EL (cell line): Measurements from ENCODE around the gene TULP3.

Experiments
- DNase-seq: peaks from one replicate; pipeline ENCODE4 v3.0.0-alpha.2; 2016

The TULP3 gene

GRCh38 chr12:2877047-2877952, 13.4 kb upstream of the TULP3 start, which contains the start of the genes FOXM1 and RHNO1:
TSS of gene FOXM1 (minus strand) at chr12:2877174. CDS start at chr12:2874478, 2,696 bp downstream.
TSS of gene RHNO1 (plus strand) at chr12:2877223. CDS start at chr12:2885367, 8,144 bp downstream.
- DNase-seq: peak; percentile 87

DNA sequence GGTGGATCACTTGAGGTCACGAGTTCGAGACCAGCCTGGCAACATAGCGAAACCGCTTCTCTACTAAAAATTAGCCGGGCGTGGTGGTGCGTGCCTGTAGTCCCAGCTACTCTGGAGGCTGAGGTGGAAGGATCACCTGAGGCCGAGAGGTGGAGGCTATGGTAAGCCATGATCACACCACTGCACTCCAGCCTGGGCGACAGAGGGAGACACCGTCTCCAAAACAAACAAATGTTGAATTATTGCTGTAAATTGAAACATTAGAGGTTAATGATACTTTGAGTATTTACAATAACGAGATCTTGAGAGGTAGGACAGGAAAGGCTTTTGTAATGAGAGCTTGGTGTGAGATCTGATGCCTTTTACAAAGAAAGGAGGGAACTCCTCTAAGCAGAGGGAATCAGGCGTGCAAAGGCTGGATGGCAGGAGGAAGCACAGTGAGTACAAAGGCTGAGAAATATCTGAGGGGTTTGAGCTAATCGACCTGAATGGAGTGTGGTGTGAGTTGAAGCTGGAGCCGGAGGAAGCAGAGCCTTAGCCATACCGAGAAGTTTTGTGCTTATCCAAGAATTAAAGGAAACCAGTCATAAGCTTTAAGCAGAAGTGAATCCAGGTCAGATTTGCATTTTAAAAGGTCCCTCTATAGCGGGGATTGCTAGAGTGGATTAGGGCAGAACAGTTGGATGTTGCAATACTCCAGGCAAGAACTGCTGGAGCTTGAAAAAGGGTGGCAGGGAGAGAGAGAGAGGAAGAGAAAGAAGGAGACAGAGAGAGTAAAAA, 12.5 kb upstream of the TULP3 start:
- DNase-seq: peak; percentile 32

DNA sequence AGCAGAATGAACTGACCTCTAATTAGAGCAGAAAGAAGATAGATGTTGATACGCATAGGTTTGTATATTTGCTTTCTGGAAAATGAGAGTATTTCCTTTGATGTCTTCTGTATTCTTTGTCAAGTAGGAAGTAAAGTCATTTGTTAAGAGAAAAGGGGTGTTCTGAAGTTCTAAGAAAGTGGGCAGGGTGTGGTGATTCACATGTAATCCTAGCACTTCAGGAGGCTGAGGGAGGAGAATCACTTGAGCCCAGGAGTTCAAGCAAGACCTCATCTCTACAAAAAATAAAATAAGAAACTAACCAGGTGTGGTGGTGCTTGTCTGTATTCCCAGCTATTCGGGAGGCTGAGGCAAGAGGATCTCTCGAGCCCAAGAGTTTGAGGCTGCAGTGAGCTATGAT, 10.8 kb upstream of the TULP3 start:
- DNase-seq: no peak

- no peak for DNase-seq
Observed at GRCh38 chr12:2884810-2885209, 5.9 kb upstream of the TULP3 start.

DNA sequence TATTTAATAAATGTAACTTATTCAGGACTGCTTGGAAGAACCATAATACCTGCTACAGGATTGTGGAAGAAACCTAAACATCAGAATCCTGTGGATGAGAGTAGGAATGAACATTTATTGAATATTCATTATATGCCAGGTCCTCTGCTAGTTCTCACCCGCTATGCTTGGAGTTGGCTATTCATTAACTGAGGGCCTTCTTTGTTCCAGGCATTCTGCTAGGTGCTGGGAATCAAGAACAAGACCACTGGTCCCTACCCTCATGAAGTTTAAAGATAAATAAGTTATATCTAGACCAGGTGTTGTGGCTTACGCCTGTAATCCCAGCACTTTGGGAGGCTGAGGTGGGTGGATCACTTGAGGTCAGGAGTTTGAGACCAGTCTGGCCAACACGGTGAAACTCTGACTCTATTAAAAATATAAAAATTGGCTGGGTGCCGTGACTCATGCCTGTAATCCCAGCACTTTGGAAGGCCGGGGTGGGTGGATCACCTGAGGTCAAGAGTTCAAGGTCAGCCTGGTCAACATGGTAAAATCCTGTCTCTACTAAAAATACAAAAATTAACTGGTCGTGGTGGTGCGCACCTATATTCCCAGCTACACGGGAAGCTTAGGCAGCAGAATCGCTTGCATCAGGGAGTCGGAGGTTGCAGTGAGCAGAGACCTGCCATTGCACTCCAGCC, 3.8 kb upstream of the TULP3 start:
- DNase-seq: no peak

DNA sequence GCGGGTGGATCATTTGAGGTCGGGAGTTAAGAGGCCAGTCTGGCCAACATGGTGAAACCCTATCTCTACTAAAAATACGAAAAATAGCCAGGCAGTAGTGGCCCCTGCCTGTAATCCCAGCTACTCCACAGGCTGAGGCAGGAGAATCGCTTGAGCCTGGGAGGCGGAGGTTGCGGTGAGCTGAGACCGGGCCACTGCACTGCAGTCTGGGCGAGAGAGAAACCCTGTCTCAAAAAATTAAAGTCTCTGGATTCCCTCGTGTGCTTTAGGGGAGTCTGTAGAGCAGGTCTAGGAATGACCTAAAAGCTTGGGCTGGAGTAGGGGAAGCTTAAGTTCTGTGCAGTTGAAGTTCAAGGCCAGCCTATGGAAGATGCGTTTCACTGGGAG, 697 bp upstream of the TULP3 start:
- DNase-seq: no peak

DNA sequence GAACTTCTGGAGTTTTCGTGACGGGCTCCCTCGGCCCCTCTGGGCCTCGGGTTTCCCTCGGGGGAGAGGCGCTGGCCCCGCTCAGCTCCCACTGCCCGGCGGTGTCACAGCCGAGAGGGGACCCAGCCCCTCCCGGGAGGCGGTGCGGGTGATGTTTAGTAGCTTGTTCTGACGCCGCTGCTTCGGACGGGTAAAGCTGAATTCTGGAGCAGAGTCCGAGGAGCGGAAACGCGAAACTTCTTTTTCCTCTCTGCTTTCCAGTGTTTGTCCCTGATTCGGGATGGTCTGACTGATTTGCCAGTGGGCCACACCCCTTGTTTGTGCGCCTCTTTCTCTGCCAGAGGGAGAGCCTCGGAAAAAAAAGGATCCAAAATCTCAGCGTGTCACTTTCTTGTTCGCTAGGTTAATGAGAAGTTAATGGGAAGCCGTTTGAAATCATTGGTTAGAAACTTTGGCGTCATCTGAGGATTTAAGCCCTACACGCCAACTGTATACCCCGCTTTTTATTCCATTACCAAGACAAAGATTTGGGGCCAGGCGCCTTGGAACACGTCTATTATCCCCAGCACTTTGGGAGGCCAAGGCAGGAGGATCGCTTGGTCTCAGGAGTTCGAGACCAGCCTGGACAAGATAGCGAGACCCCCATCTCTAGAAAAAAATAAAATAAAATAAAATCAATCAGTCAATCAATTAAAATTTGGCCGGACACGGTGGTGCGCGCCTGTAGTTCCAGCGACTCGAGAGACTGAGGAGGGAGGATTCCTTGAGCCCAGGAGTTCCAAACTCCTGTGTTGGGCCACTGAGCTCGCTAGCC, 756 bp downstream of the TULP3 start:
- DNase-seq: peak; percentile 77

GRCh38 chr12:2892246-2892645, 1.6 kb downstream of the TULP3 start:
- DNase-seq: peak; percentile 63

DNA sequence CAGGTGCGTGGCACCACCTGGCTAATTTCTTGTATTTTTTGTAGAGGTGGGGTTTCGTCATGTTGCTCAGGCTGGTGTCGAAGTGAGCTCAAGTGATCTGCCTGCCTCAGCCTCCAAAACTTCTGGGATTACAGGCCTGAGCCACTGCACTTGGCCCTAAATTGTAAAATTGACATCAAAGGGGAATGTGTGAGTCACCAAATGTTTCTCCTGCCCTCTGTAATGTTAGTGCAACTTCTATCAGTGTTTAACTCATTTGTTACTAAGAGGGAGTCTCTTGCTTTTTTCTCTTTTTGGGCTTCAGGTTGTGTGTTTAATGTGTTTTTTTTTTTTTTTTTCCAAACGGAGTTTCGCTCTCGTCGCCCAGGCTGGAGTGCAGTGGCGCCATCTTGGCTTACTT, 2.3 kb downstream of the TULP3 start:
- peak; percentile 89 for DNase-seq

DNA sequence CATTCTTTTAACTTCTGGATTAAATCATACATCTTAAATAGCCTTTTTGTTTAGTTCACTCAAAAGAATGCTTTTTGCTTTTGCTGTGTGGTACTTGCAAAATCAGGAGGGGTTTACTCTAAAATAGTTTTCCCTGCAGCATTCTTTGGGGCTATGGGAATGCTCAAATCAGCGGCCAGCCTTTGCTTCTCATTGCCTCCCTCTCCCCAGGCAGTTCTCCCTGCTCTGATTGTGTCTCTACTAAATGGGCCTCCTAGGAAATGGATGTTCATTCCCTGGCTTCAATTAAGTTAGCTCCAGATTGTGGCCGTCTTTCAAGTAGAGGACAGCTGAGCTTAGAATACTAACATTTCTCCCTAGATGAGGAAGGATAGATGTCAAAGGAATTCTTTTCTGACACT, 4.4 kb downstream of the TULP3 start:
- peak; percentile 32 for DNase-seq

DNA sequence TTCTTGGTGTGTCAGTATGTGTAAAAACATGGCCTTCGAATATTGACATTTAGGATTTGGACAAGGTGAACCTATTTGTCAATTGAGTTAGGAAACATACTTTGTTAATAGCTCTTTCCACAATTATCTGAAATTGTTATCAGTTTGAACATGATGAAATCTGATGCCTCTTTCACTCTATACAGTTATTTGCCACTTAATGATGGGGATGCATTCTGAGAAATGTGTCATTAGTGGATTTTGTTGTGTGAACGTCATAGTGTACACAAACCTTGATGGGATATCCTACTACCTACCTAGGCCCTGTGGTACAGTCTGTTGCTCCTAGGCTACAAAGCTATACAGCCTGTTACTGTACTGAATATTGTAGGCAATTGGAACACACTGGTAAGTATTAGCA, 4.8 kb downstream of the TULP3 start:
- peak; percentile 43 for DNase-seq

- DNase-seq: no peak
Observed at GRCh38 chr12:2897418-2897817, 6.7 kb downstream of the TULP3 start.

DNA sequence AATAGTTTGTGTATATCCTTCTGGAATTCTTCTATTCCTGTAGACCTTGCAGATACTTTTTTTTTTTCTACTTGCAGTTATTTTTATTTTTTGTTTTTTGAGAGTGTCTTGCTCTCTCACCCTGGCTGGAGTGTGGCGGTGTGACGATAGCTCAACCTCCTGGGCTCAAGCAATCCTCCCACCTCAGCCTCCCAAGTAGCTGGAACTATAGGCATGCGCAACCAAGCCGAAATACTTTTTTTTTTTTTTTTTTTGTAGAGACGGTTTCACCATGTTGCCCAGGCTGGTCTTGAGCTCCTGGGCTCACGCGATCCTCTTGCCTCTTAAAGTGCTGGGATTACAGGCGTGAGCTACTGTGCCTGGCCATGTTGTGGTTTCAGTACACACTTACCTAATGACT, 10.0 kb downstream of the TULP3 start:
- DNase-seq: no peak

DNA sequence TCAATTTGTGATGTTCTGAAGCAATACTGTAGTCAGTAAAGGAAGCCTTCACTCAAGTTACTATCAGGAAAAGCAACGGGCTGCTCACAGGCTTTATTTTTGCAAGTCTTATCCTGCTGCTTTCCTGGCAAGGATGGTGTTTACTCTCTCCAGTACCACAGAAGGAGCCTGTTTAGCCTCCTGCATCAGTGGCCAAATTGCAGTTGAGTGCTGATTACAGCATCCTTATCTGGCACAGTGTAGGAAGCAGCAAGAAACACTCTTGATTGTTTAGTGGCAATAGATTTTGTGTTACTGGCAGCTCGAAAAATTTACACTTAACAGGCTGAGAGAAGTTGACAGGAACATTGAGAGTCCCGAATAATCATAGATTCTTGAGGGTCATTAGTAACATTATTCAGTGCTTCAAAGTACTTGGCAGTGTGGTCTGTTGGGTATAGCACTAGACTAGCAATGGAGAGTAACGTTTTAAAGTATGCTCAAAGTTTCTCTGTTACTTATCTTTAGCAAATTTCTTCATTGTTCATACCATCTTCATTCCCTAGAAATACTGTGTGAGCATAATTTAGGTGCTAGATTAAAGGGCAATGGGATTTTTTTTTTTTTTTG, 11.7 kb downstream of the TULP3 start:
- no peak for DNase-seq

- DNase-seq: no peak
Observed at GRCh38 chr12:2904260-2904659, 13.6 kb downstream of the TULP3 start.

DNA sequence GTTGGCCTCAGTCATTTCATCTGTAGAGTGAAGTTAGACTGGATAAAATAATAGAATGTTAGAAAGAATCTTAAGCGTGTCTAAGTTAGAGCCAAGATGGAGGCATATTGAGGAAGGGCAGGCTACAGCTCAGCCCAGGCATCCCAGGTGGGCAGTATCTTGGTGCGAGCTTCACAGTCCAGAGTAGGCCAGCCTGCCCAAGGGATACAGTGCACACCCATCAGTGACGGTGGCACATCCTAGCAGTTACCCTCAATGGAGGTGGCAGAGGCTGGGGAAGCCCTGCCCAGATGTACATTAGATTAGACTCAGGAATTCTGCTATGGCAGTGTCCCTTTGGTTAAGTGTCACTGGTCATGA, 21.5 kb downstream of the TULP3 start:
- no peak for DNase-seq

GRCh38 chr12:2919249-2919648, 28.6 kb downstream of the TULP3 start:
- no peak for DNase-seq

- peak; percentile 41 for DNase-seq
Observed at GRCh38 chr12:2922329-2922728, 31.6 kb downstream of the TULP3 start.

DNA sequence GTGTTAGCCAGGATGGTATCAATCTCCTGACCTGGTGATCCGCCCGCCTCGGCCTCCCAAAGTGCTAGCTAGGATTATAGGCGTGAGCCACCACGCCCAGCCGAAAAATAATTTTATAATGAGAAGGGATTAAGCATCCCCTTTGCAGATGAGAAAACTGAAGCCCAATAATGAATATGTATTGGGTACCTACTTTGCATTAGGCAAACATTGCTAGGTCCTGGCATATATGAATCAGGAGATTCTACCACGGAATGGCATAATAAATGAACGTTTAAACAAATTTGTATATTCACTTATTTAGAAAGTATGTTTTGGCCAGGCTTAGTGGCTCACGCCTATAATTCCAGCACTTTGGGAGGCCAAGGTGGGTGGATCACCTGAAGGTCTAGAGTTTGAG, 32.4 kb downstream of the TULP3 start:
- no peak for DNase-seq

DNA sequence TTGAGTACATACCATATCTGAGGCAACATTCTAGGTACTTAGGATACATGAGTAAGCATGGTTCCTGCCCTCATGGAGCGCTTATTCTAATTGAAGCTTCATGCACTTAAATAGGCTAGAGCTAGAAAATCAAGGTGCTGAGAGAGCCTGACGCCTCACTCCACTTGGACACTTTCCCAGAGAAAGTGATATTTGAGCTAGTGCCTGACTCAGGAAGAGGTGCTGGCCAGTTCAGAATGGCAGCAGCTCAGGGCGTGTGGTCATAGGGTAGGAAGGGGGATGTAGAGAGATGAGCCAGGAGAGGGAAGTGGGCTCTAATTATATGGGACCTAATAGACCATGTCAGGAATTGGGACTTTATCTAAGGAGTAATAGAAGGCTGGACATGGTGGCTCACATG, 33.3 kb downstream of the TULP3 start:
- DNase-seq: peak; percentile 27

DNA sequence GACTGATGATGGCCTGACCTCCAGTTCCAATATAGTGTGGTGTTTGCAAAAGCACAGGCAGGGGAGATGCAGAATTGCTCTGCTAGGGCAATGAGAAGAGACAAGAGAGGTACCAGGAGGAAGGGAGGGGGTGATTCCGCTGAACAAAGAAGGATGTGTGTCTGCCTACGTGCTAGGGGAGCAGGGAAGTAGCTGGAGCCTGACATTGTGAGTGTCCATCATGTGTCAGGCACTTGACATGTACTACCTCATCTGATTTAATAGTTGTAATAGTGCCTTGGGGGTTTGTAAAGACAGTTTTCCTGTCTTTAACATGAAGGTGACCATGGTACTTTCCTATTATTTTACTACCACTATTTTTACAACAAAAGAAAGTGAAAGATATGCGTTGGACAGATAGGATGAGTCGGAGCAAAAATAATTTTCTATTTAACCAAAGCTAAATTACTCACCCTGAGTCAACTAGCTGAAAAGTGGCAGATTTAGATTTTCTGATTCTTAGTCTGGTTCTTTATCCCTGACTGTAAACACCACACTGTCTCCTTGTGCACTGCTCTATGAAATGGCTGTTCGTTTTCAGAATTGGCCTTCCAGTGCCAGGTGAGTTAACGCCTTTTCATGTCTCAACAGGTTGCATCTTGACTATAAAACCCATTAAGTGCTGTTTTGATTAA, 34.8 kb downstream of the TULP3 start:
- DNase-seq: peak; percentile 25

GRCh38 chr12:2930865-2931264, 40.2 kb downstream of the TULP3 start:
- no peak for DNase-seq
